HCT116 (cell line): ENCODE measurements around the gene ZP1.

Experiments
- CEBPB ChIP-seq: IDR thresholded peaks from 2 replicates; pipeline ENCODE4 v1.6.1; 2012; ENCODE audit warnings: low read depth
- EGR1 ChIP-seq: IDR thresholded peaks from 2 replicates; pipeline ENCODE4 v1.6.1; 2012; ENCODE audit warnings: low read depth
- EZH2 ChIP-seq: fragments of 200-600 bp; sonication (generic); IDR thresholded peaks from 2 replicates; pipeline ENCODE4 v1.6.1; 2017; ENCODE audit warnings: antibody characterized with exemption, mixed run types
- JUND ChIP-seq: IDR thresholded peaks from 2 replicates; pipeline ENCODE4 v1.6.1; 2012
- RAD21 ChIP-seq: IDR thresholded peaks from 2 replicates; pipeline ENCODE4 v1.6.1; 2012; ENCODE audit warnings: low read depth, mild to moderate bottlenecking
- SP1 ChIP-seq: IDR thresholded peaks from 2 replicates; pipeline ENCODE4 v1.6.1; 2012; ENCODE audit warnings: low read depth
- SRF ChIP-seq: IDR thresholded peaks from 2 replicates; pipeline ENCODE4 v1.6.1; 2012; ENCODE audit warnings: low read depth
- ZNF274 ChIP-seq: fragments of 200-500 bp; sonication (Bioruptor generic); IDR thresholded peaks from 2 replicates; pipeline ENCODE4 v1.6.1; 2014; ENCODE audit warnings: mild to moderate bottlenecking, low read depth, low read length, inconsistent platforms
- TF ChIP-seq, protein P1 (sequence below), 3 experiments: fragments of 200-600 bp in 1 of 3; sonication (generic) in 1 of 3; IDR thresholded peaks in 2 of 3; conservative IDR thresholded peaks in 1 of 3; 2 replicates each; pipeline ENCODE4 v1.5.1; 2012 to 2017; ENCODE audit warnings: low read depth in 2 of 3, low read length in 2 of 3, antibody characterized with exemption in 1 of 3, borderline replicate concordance in 1 of 3, control low read depth in 1 of 3, mild to moderate bottlenecking in 1 of 3, mixed read lengths in 1 of 3, mixed run types in 1 of 3, moderate library complexity in 1 of 3; ENCODE audit not compliant: insufficient read depth in 1 of 3

DNA sequence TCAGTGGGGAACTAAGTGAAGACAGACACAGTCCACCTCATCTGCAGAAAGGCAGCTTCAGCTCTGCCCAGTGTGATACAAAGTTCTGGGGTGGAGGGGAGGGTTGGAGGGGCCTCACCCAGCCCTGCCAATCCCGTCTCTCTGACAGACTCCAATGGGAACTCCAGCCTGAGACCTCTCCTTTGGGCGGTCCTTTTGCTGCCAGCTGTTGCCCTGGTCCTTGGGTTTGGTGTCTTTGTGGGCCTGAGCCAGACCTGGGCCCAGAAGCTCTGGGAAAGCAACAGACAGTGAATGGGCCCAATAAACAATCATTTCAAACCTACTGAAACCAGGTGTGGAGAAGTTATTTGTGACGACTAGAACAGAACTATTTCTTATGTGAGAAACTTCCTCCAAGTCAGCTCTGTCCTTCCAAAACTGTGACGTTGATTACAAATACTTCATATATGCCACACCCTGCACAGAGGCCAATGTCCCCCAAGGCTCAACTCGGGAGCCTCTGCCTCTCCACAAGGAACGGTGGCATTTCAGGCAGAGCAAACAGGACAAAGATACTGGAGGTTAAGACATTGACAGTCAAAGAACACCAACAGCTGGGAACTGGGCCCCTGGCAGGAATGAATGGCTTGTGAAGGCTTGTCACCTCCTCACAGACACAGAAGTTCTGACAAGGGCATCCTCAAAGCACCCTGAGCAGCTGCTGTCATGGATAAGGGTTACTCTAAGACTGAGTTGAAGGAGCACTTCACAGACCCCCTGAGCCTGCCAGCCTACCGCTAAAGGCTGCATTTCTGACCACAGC is 8.2 kb downstream of the ZP1 start:
- TF ChIP-seq CEBPB (no peak), ZNF274 (no peak), EZH2 (no peak), EGR1 (no peak), JUND (no peak), SRF (no peak), RAD21 (no peak), SP1 (no peak)
- TF ChIP-seq, protein P1, sequence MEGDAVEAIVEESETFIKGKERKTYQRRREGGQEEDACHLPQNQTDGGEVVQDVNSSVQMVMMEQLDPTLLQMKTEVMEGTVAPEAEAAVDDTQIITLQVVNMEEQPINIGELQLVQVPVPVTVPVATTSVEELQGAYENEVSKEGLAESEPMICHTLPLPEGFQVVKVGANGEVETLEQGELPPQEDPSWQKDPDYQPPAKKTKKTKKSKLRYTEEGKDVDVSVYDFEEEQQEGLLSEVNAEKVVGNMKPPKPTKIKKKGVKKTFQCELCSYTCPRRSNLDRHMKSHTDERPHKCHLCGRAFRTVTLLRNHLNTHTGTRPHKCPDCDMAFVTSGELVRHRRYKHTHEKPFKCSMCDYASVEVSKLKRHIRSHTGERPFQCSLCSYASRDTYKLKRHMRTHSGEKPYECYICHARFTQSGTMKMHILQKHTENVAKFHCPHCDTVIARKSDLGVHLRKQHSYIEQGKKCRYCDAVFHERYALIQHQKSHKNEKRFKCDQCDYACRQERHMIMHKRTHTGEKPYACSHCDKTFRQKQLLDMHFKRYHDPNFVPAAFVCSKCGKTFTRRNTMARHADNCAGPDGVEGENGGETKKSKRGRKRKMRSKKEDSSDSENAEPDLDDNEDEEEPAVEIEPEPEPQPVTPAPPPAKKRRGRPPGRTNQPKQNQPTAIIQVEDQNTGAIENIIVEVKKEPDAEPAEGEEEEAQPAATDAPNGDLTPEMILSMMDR (IDR thresholded peaks at IDR 0.05 in 2 of 3, conservative IDR thresholded peaks at IDR 0.05 in 1 of 3; ENCODE audit: borderline replicate concordance in 1 of 3, insufficient read depth in 1 of 3, low read depth in 2 of 3, low read length in 2 of 3), result no peak
